GM12878 (cell line): ENCODE data around the gene IGSF8. TPM values are rescaled to one million over a fixed set of nuclear protein-coding genes. Genes with fewer than 3 reads are reported as not detected.

ENCODE experiments used
- ATAC-seq: fragments of 200-7000 bp; cut with Tn5 transposase; 3 replicates; pipeline ENCODE4 v1.9.1; 2020; ENCODE audit warnings: mild to moderate bottlenecking, moderate library complexity
- BruUV-seq: library from RNA; stranded (reverse); fragments of 400-500 nt; replicated peaks from 2 replicates; lab custom pipeline; 2021; lab: Mats Ljungman, UMichigan
- CTCF ChIA-PET: fragments of 300-600 bp; sonication (Branson Sonifier 250); formaldehyde crosslinking; extraction: SDS; loops from one replicate; lab custom pipeline; 2021; ENCODE audit warnings: inconsistent platforms; lab: Yijun Ruan, JAX
- POLR2A ChIA-PET: fragments of 350-600 bp; formaldehyde crosslinking; extraction: SDS; loops from one replicate; lab custom pipeline; 2021; ENCODE audit warnings: inconsistent platforms; lab: Charles Lee
- RAD21 ChIA-PET: fragments of 300-600 bp; sonication (Branson Sonifier 250); formaldehyde crosslinking; loops from one replicate; lab custom pipeline; 2023; ENCODE audit warnings: antibody characterized with exemption; ENCODE audit not compliant: unreplicated experiment; lab: Charles Lee
- SMC1A ChIA-PET: fragments of 300-600 bp; sonication (Branson Sonifier 250); formaldehyde crosslinking; loops from one replicate; lab custom pipeline; 2023; ENCODE audit not compliant: unreplicated experiment, uncharacterized antibody; lab: Charles Lee
- DNase-seq: peaks from one replicate; pipeline ENCODE4 v3.0.0-alpha.2; 2011; ENCODE audit warnings: low read depth, low spot score
- FAIRE-seq: peaks from 3 replicates; lab custom pipeline; 2011; peaks lifted over from hg19 to GRCh38; lab: Jason Lieb, UNC
- H2AFZ ChIP-seq: 2 replicates; pipeline ENCODE4 v1.6.0; 2011; ENCODE audit warnings: low read depth, low read length, control low read depth; ENCODE audit not compliant: control insufficient read depth
- H3K27ac ChIP-seq: 2 replicates; pipeline ENCODE4 v1.5.1; 2011; ENCODE audit warnings: control low read depth; ENCODE audit not compliant: control insufficient read depth, insufficient read depth
- H3K27me3 ChIP-seq, 2 experiments: replicated peaks in 1 of 2; 2 replicates each; pipeline versions ENCODE4 v1.6.0 to v1.6.1; 2011; ENCODE audit warnings: low read length in 1 of 2; ENCODE audit not compliant: control insufficient read depth in 2 of 2, insufficient read depth in 2 of 2
- H3K36me3 ChIP-seq, 2 experiments: 2 replicates each; pipeline ENCODE4 v1.5.1; 2011; ENCODE audit warnings: low read length in 1 of 2; ENCODE audit not compliant: control insufficient read depth in 2 of 2, insufficient read depth in 2 of 2
- H3K4me1 ChIP-seq: 2 replicates; pipeline ENCODE4 v1.6.1; 2011; ENCODE audit warnings: mild to moderate bottlenecking, low read length, moderate library complexity, mixed read lengths; ENCODE audit not compliant: control insufficient read depth, insufficient read depth
- H3K4me2 ChIP-seq: 2 replicates; pipeline ENCODE4 v1.6.0; 2011; ENCODE audit warnings: control low read depth; ENCODE audit not compliant: control insufficient read depth, insufficient read depth
- H3K4me3 ChIP-seq: fragments of 200-600 bp; sonication (generic); 2 replicates; pipeline ENCODE4 v1.5.1; 2016
- H3K79me2 ChIP-seq: 2 replicates; pipeline ENCODE4 v1.6.0; 2011; ENCODE audit warnings: low read length; ENCODE audit not compliant: control insufficient read depth, insufficient read depth
- H3K9ac ChIP-seq: 2 replicates; pipeline ENCODE4 v1.8.0; 2011; ENCODE audit warnings: low read length, control low read depth, mixed read lengths; ENCODE audit not compliant: control insufficient read depth, insufficient read depth
- H3K9me3 ChIP-seq: replicated peaks from 3 replicates; pipeline ENCODE4 v1.5.1; 2011; ENCODE audit warnings: mild to moderate bottlenecking, low read length; ENCODE audit not compliant: control insufficient read depth, insufficient read depth
- H4K20me1 ChIP-seq: 2 replicates; pipeline ENCODE4 v1.6.0; 2011; ENCODE audit not compliant: control insufficient read depth, insufficient read depth
- ATF7 ChIP-seq: fragments of 450-650 bp; IDR thresholded peaks from 2 replicates; pipeline ENCODE4 v1.6.1; 2016; ENCODE audit warnings: low read depth, mild to moderate bottlenecking
- BHLHE40 ChIP-seq, 2 experiments: fragments of 450-650 bp in 1 of 2; IDR thresholded peaks; 2 replicates each; pipeline ENCODE4 v1.6.1; 2011 to 2017; ENCODE audit warnings: low read depth in 2 of 2, borderline replicate concordance in 1 of 2, improper control_type of control experiment in 1 of 2, low read length in 1 of 2, mild to moderate bottlenecking in 1 of 2
- CBFB ChIP-seq: IDR thresholded peaks from 2 replicates; pipeline ENCODE4 v1.6.1; 2016; ENCODE audit warnings: antibody characterized with exemption, low read depth
- FOXM1 ChIP-seq: IDR thresholded peaks from 2 replicates; pipeline ENCODE4 v1.6.1; 2012; ENCODE audit warnings: low read depth, mild to moderate bottlenecking, inconsistent platforms, low read length, moderate library complexity
- HDAC2 ChIP-seq: fragments of 200-600 bp; sonication (generic); IDR thresholded peaks from 2 replicates; pipeline ENCODE4 v1.6.1; 2017
- LARP7 ChIP-seq: fragments of 450-650 bp; IDR thresholded peaks from 2 replicates; pipeline ENCODE4 v1.6.1; 2017; ENCODE audit warnings: mild to moderate bottlenecking
- RCOR1 ChIP-seq: conservative IDR thresholded peaks from 2 replicates; pipeline ENCODE4 v1.6.1; 2012; ENCODE audit warnings: low read depth, low read length, improper control_type of control experiment
- WGBS: methylation state at CpG from one replicate; pipeline ENCODE4 v1.1.6; 2016; ENCODE audit warnings: low lambda C conversion rate; ENCODE audit not compliant: insufficient replicate concordance, insufficient coverage; ENCODE audit errors: missing lambda C conversion rate; 5-methylcytosine and 5-hydroxymethylcytosine counted together
- in situ Hi-C: fragments of 300-500 bp; cut with MboI; formaldehyde crosslinking; loops from 9 replicates; pipeline ENCODE4 v1.14.3; 2018; ENCODE audit warnings: mixed read lengths
- intact Hi-C: fragments of 100-400 bp; cut with micrococcal nuclease; formaldehyde crosslinking; loops from one replicate; pipeline ENCODE4 v1.14.2; 2022; ENCODE audit not compliant: unreplicated experiment
- polyA plus RNA-seq, 11 experiments: library from polyadenylated mRNA; depleted of rRNA in 4 of 11; unstranded in 6 of 11; stranded (reverse) in 5 of 11; fragments of >200 nt; fragmentation: Nextera tagmentation in 4 of 11; fragmentation: Illumina TruSeq in 1 of 11; extraction: Ambion mirVana in 4 of 11; extraction: Trizol in 1 of 11; gene quantifications; 1 replicate in 1 of 11; 2 replicates in 10 of 11; pipeline versions ENCODE4 v1.2.1 to v1.2.3, GENCODE V29; 2011 to 2016; ENCODE audit warnings: inconsistent platforms in 2 of 11, missing spikeins in 2 of 11, low read depth in 1 of 11
- total RNA-seq, 4 experiments: library from RNA; depleted of rRNA in 3 of 4; stranded (reverse); fragments of >200 nt in 3 of 4; fragmentation: Illumina TruSeq in 1 of 4; extraction: Trizol in 1 of 4; gene quantifications; 2 replicates each; pipeline versions ENCODE4 v1.2.1 to v1.2.3, GENCODE V29; 2013 to 2021
- TF ChIP-seq, protein P1 (sequence below): IDR thresholded peaks from 2 replicates; pipeline ENCODE4 v1.6.1; 2012; ENCODE audit warnings: mild to moderate bottlenecking, low read depth, low read length
- TF ChIP-seq, protein P2 (sequence below): fragments of 450-650 bp; IDR thresholded peaks from 2 replicates; pipeline ENCODE4 v1.6.1; 2017; ENCODE audit warnings: mild to moderate bottlenecking, moderate library complexity

Gene IGSF8
- total and polyA plus RNA-seq, 10 of the 15 experiments (the other 5 are each of a cell fraction or from before 2014, with no cell fraction given), result 0.64 to 24.7 (median 13.9) TPM

DNA sequence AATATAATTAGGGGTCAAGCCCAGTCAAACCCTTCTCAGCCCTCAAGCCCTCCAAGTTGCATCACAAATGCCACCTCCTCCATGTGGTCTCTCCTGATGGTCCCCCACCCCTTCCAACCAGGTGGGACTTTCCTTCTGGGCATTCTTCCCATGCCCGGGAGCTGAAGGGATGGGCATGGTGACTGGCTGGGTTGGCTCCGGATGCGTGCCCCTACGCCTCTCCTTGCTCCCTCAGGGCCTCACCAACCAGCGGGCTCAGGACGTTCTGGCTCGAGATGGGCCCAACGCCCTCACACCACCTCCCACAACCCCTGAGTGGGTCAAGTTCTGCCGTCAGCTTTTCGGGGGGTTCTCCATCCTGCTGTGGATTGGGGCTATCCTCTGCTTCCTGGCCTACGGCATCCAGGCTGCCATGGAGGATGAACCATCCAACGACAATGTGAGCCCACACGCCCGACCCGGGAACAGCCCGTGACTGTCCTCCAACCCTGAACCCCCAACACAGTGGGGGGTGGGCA is 24.6 kb upstream of the IGSF8 start:
- WGBS, result 48% methylated on average over 15 of the region's 16 CpGs
- in situ Hi-C loops, result no loop called here
- ATAC-seq, result no peak
- Histone ChIP-seq H3K79me2 (no peaks in the 10 kb centered on the region), H3K27ac (no peak overlapping the region), H3K27me3 (peaks cover 0 to 5% of the 10 kb centered on the region in 2 experiments; a peak in 2 of 4 replicates), H3K9ac (no peak overlapping the region), H3K36me3 (no peaks in the 10 kb centered on the region), H3K4me2 (no peak overlapping the region), H2AFZ (no peak overlapping the region), H3K4me1 (no peaks in the 10 kb centered on the region), H3K9me3 (no peaks in the 10 kb centered on the region)
- ChIA-PET SMC1A (interaction anchor here (0.5 kb wide), 1 partner anchor 147 kb away, joined by 3 read pairs; no protein-coding TSS in a partner anchor), RAD21 (no interaction called here), CTCF (interaction anchor here (0.7 to 1.5 kb wide), 4 partner anchors 14 to 169 kb away, joined by 3 to 5 read pairs (median 4); no protein-coding TSS in a partner anchor)
- BruUV-seq, result no TSS peak
- DNase-seq, result no peak
- no peak for FAIRE-seq
- no peak for TF ChIP-seq RCOR1
- TF ChIP-seq ATF7, result no peak
- TF ChIP-seq, all 136 proteins: peak for 0
- POLR2A ChIA-PET, result no interaction called here
- intact Hi-C loops, result no loop called here
- H3K4me3 ChIP-seq, result no peak overlapping the region
- H4K20me1 ChIP-seq, result no peaks in the 10 kb centered on the region

DNA sequence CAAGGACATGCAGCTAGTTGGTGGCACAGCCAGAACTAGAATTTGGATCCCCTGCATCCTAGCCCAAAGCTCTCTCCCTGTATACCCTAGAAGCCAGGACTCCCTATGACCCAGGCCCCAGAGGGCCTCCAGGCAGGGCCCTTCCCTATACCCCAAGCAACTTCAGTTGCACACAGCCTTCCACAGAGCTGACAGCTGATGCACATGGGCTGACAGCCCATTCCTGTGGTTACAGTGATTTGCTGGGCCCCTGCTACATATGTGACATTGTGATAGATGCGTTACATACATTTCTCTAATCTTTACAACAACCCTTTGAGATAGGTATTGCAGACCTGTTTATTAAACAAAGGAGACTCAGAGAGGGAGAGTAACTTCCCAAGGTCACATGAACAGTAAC is 23.0 kb upstream of the IGSF8 start:
- CTCF ChIA-PET, result no interaction called here
- no peak for TF ChIP-seq BHLHE40 (IDR thresholded peaks at IDR 0.05; ENCODE audit: borderline replicate concordance in 1 of 2, low read depth in 2 of 2, low read length in 1 of 2)
- no peak for TF ChIP-seq CBFB
- TF ChIP-seq, protein P1, sequence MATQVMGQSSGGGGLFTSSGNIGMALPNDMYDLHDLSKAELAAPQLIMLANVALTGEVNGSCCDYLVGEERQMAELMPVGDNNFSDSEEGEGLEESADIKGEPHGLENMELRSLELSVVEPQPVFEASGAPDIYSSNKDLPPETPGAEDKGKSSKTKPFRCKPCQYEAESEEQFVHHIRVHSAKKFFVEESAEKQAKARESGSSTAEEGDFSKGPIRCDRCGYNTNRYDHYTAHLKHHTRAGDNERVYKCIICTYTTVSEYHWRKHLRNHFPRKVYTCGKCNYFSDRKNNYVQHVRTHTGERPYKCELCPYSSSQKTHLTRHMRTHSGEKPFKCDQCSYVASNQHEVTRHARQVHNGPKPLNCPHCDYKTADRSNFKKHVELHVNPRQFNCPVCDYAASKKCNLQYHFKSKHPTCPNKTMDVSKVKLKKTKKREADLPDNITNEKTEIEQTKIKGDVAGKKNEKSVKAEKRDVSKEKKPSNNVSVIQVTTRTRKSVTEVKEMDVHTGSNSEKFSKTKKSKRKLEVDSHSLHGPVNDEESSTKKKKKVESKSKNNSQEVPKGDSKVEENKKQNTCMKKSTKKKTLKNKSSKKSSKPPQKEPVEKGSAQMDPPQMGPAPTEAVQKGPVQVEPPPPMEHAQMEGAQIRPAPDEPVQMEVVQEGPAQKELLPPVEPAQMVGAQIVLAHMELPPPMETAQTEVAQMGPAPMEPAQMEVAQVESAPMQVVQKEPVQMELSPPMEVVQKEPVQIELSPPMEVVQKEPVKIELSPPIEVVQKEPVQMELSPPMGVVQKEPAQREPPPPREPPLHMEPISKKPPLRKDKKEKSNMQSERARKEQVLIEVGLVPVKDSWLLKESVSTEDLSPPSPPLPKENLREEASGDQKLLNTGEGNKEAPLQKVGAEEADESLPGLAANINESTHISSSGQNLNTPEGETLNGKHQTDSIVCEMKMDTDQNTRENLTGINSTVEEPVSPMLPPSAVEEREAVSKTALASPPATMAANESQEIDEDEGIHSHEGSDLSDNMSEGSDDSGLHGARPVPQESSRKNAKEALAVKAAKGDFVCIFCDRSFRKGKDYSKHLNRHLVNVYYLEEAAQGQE, result no peak
- TF ChIP-seq, protein P2, sequence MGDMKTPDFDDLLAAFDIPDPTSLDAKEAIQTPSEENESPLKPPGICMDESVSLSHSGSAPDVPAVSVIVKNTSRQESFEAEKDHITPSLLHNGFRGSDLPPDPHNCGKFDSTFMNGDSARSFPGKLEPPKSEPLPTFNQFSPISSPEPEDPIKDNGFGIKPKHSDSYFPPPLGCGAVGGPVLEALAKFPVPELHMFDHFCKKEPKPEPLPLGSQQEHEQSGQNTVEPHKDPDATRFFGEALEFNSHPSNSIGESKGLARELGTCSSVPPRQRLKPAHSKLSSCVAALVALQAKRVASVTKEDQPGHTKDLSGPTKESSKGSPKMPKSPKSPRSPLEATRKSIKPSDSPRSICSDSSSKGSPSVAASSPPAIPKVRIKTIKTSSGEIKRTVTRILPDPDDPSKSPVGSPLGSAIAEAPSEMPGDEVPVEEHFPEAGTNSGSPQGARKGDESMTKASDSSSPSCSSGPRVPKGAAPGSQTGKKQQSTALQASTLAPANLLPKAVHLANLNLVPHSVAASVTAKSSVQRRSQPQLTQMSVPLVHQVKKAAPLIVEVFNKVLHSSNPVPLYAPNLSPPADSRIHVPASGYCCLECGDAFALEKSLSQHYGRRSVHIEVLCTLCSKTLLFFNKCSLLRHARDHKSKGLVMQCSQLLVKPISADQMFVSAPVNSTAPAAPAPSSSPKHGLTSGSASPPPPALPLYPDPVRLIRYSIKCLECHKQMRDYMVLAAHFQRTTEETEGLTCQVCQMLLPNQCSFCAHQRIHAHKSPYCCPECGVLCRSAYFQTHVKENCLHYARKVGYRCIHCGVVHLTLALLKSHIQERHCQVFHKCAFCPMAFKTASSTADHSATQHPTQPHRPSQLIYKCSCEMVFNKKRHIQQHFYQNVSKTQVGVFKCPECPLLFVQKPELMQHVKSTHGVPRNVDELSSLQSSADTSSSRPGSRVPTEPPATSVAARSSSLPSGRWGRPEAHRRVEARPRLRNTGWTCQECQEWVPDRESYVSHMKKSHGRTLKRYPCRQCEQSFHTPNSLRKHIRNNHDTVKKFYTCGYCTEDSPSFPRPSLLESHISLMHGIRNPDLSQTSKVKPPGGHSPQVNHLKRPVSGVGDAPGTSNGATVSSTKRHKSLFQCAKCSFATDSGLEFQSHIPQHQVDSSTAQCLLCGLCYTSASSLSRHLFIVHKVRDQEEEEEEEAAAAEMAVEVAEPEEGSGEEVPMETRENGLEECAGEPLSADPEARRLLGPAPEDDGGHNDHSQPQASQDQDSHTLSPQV, result no peak
- no peak for TF ChIP-seq LARP7
- no peak for TF ChIP-seq HDAC2
- no peak for TF ChIP-seq FOXM1

More for the DNA sequence above, 23.0 kb upstream of the IGSF8 start:
- H2AFZ ChIP-seq, result no peak overlapping the region
- WGBS, result 0% methylated on average over 1 of the region's 1 CpG
- H3K79me2 ChIP-seq, result no peaks in the 10 kb centered on the region
- no peak overlapping the region for H3K4me2 ChIP-seq
- ChIA-PET SMC1A (no interaction called here), POLR2A (no interaction called here), RAD21 (no interaction called here)
- in situ Hi-C loops (no loop called here), intact Hi-C loops (no loop called here)
- no peaks in the 10 kb centered on the region for H3K4me1 ChIP-seq
- H3K9ac ChIP-seq, result no peak overlapping the region
- DNase-seq (no peak), ATAC-seq (no peak), FAIRE-seq (no peak)
- H3K9me3 ChIP-seq, result no peaks in the 10 kb centered on the region
- no TSS peak for BruUV-seq
- H3K36me3 ChIP-seq, result no peaks in the 10 kb centered on the region
- H3K4me3 ChIP-seq, result no peak overlapping the region
- H3K27me3 ChIP-seq, result peaks cover 0 to 5% of the 10 kb centered on the region in 2 experiments; a peak in 2 of 4 replicates
- 0 out of 2 replicates have a peak, but pooled peaks cover 3% of the 10 kb centered on the region for H4K20me1 ChIP-seq
- H3K27ac ChIP-seq, result no peak overlapping the region
